Measurements from ENCODE around the gene MRPL42. TPM values are rescaled to one million over a fixed set of nuclear protein-coding genes. Genes with fewer than 3 reads are reported as not detected.
A peak's percentile ranks its signal among the peaks of the same experiment; 100 is the strongest.
"Not testable (repeated sequence)": the region's sequence is repeated elsewhere in the genome, so short reads cannot be mapped to it uniquely, and the experiment has no call there.

Gene MRPL42
- total RNA-seq (2014; rRNA removed; shearing (Covaris generic)), result 117 and 154 TPM in 2 replicates

GRCh38 chr12:93467351-93468007, at the start of gene MRPL42:
MRPL42 (plus strand) TSS chr12:93467514; CDS start chr12:93469286, 1,772 bp downstream.
- Histone ChIP-seq H3K27me3 (ENCODE audit: control insufficient read depth, insufficient read depth, low read length) (no peaks in the 10 kb centered on the region), H3K4me3 (ENCODE audit: insufficient read depth, low read depth, low read length) (peak within 1 kb of the TSS; percentile 63), H3K36me3 (replicated peaks; ENCODE audit: control insufficient read depth, insufficient read depth, low read length) (peaks cover 9% of the 10 kb centered on the region)
- DNase-seq, result peak; percentile 86

GRCh38 chr12:93417967-93418480, 49.3 kb upstream of the MRPL42 start:
- Histone ChIP-seq H3K27me3 (ENCODE audit: control insufficient read depth, insufficient read depth, low read length) (no peaks in the 10 kb centered on the region), H3K4me3 (ENCODE audit: insufficient read depth, low read depth, low read length) (no peak overlapping the region), H3K36me3 (replicated peaks; ENCODE audit: control insufficient read depth, insufficient read depth, low read length) (no peaks in the 10 kb centered on the region; the same call in 1 of the 2 replicates)
- no peak for DNase-seq

GRCh38 chr12:93419388-93420034, 47.8 kb upstream of the MRPL42 start:
- no peak overlapping the region for H3K4me3 ChIP-seq (ENCODE audit: insufficient read depth, low read depth, low read length)
- DNase-seq, result no peak
- H3K27me3 ChIP-seq (ENCODE audit: control insufficient read depth, insufficient read depth, low read length), result no peaks in the 10 kb centered on the region
- no peaks in the 10 kb centered on the region for H3K36me3 ChIP-seq (replicated peaks; ENCODE audit: control insufficient read depth, insufficient read depth, low read length)

GRCh38 chr12:93422050-93422449, 45.3 kb upstream of the MRPL42 start:
- H3K36me3 ChIP-seq (replicated peaks; ENCODE audit: control insufficient read depth, insufficient read depth, low read length), result no peaks in the 10 kb centered on the region
- H3K27me3 ChIP-seq (ENCODE audit: control insufficient read depth, insufficient read depth, low read length), result no peaks in the 10 kb centered on the region
- DNase-seq, result no peak

GRCh38 chr12:93425736-93426411, 41.4 kb upstream of the MRPL42 start:
- no peaks in the 10 kb centered on the region for H3K27me3 ChIP-seq (ENCODE audit: control insufficient read depth, insufficient read depth, low read length)
- no peak overlapping the region for H3K4me3 ChIP-seq (ENCODE audit: insufficient read depth, low read depth, low read length)
- no peak for DNase-seq
- H3K36me3 ChIP-seq (replicated peaks; ENCODE audit: control insufficient read depth, insufficient read depth, low read length), result no peaks in the 10 kb centered on the region

More at GRCh38 chr12:93422050-93422449, 45.3 kb upstream of the MRPL42 start:
- H3K4me3 ChIP-seq (ENCODE audit: insufficient read depth, low read depth, low read length), result no peak overlapping the region

GRCh38 chr12:93426412-93426805, 40.9 kb upstream of the MRPL42 start:
- H3K36me3 ChIP-seq (replicated peaks; ENCODE audit: control insufficient read depth, insufficient read depth, low read length), result no peaks in the 10 kb centered on the region
- DNase-seq, result no peak
- H3K4me3 ChIP-seq (ENCODE audit: insufficient read depth, low read depth, low read length), result no peak overlapping the region
- H3K27me3 ChIP-seq (ENCODE audit: control insufficient read depth, insufficient read depth, low read length), result no peaks in the 10 kb centered on the region

GRCh38 chr12:93427779-93428564, 39.3 kb upstream of the MRPL42 start:
- no peak for DNase-seq
- Histone ChIP-seq H3K27me3 (ENCODE audit: control insufficient read depth, insufficient read depth, low read length) (no peaks in the 10 kb centered on the region), H3K4me3 (ENCODE audit: insufficient read depth, low read depth, low read length) (no peak overlapping the region), H3K36me3 (replicated peaks; ENCODE audit: control insufficient read depth, insufficient read depth, low read length) (no peaks in the 10 kb centered on the region)

GRCh38 chr12:93429448-93429847, 37.9 kb upstream of the MRPL42 start:
- no peak overlapping the region for H3K4me3 ChIP-seq (ENCODE audit: insufficient read depth, low read depth, low read length)
- no peak for DNase-seq
- no peaks in the 10 kb centered on the region for H3K27me3 ChIP-seq (ENCODE audit: control insufficient read depth, insufficient read depth, low read length)
- no peaks in the 10 kb centered on the region for H3K36me3 ChIP-seq (replicated peaks; ENCODE audit: control insufficient read depth, insufficient read depth, low read length)

GRCh38 chr12:93429852-93430251, 37.5 kb upstream of the MRPL42 start:
- no peak for DNase-seq
- Histone ChIP-seq H3K36me3 (replicated peaks; ENCODE audit: control insufficient read depth, insufficient read depth, low read length) (no peaks in the 10 kb centered on the region), H3K27me3 (ENCODE audit: control insufficient read depth, insufficient read depth, low read length) (no peaks in the 10 kb centered on the region), H3K4me3 (ENCODE audit: insufficient read depth, low read depth, low read length) (no peak overlapping the region)

GRCh38 chr12:93430280-93430679, 37.0 kb upstream of the MRPL42 start:
- Histone ChIP-seq H3K27me3 (ENCODE audit: control insufficient read depth, insufficient read depth, low read length) (no peaks in the 10 kb centered on the region), H3K4me3 (ENCODE audit: insufficient read depth, low read depth, low read length) (no peak overlapping the region), H3K36me3 (replicated peaks; ENCODE audit: control insufficient read depth, insufficient read depth, low read length) (no peaks in the 10 kb centered on the region)
- no peak for DNase-seq

GRCh38 chr12:93432031-93432430, 35.3 kb upstream of the MRPL42 start:
- not testable (repeated sequence) for H3K36me3 ChIP-seq (replicated peaks; ENCODE audit: control insufficient read depth, insufficient read depth, low read length); DNase-seq; H3K27me3 ChIP-seq (ENCODE audit: control insufficient read depth, insufficient read depth, low read length); H3K4me3 ChIP-seq (ENCODE audit: insufficient read depth, low read depth, low read length)

- no peaks in the 10 kb centered on the region for H3K36me3 ChIP-seq (replicated peaks; ENCODE audit: control insufficient read depth, insufficient read depth, low read length)
- no peaks in the 10 kb centered on the region for H3K27me3 ChIP-seq (ENCODE audit: control insufficient read depth, insufficient read depth, low read length)
- no peak for DNase-seq
- no peak overlapping the region for H3K4me3 ChIP-seq (ENCODE audit: insufficient read depth, low read depth, low read length)
Measured at GRCh38 chr12:93434256-93434865, 33.0 kb upstream of the MRPL42 start.

- no peaks in the 10 kb centered on the region for H3K36me3 ChIP-seq (replicated peaks; ENCODE audit: control insufficient read depth, insufficient read depth, low read length)
- H3K4me3 ChIP-seq (ENCODE audit: insufficient read depth, low read depth, low read length), result no peak overlapping the region
- no peak for DNase-seq
- H3K27me3 ChIP-seq (ENCODE audit: control insufficient read depth, insufficient read depth, low read length), result no peaks in the 10 kb centered on the region
Measured at GRCh38 chr12:93438266-93439050, 28.9 kb upstream of the MRPL42 start.

All from H7 (cell line).